NCI-H446 treated with DMSO at 0.1 percent for 48 hours (cell line): Measurements from ENCODE around the gene WFDC1.

Experiments used
- DNase-seq: peaks from one replicate; lab custom pipeline; 2025; lab: John Stamatoyannopoulos, UW

The WFDC1 gene

DNA sequence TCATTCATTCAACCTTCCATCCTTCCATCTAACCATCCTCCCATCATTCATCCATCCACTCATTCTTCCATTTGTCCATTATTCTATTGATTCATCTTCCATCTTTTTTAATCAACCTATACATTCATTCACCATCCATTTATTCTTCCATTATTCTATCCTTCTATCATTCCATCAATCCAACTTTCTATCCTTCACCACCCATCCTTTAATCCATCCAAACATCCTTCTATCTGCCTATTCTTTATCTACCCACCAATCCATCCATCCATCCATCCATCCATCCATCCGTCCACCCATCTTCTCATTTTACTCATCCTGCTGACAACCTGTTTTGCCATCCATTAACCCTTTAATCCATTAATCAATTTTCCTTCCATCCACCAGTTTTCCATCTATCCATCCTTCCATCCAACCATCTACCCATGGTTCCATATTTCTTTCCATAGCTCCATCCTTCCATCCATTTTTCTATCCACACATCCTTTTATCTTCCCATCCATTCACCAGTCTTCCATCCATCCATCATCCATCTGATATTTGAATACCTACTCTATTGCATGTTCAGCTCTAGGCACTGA, 21.8 kb upstream of the WFDC1 start:
- no peak for DNase-seq

DNA sequence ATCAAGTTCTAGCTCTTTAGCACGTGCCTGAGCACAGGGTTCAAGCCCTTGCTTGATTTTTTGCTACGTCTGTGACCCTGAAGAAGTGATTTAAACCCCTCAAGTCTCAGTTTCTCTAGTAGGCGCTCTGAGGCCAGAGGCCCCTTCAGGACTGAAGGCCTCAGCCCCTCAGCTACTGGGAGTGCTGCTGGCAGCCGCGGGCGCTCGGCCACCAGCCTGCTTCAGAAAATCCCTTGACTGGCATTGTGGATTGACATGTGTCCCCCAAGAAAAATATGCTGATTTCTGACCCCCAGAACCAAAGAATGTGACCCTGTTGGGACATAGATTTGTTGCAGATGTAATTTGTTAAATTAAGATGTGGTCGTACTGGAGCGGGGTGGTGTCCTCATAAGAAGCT, 20.2 kb upstream of the WFDC1 start:
- no peak for DNase-seq

DNA sequence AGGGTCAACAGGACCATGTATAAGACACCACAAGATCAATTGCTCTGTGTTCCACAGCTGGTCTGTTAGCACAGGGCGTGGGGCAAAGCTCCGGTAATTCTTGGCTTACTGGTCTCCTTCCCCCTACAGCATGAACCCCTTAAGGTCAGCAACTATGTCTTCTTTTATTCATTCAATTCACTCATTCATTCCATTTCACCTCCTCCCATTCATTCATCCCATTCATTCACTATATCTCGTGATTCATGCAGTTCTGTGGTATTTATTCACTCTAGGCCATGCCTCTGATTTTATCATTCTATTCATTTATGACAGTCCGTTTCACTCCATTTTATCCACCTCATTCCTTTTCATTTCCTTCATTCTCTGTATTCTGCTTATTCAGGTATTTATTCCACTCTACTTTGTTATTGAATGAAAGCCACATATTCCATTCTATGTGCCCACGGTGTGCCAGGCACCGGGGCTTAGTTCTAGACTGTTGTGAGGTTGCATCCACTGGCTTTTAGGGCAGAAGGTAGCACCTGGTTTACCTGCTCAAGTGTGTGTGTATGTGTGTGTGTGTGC, 19.0 kb upstream of the WFDC1 start:
- DNase-seq: no peak

DNA sequence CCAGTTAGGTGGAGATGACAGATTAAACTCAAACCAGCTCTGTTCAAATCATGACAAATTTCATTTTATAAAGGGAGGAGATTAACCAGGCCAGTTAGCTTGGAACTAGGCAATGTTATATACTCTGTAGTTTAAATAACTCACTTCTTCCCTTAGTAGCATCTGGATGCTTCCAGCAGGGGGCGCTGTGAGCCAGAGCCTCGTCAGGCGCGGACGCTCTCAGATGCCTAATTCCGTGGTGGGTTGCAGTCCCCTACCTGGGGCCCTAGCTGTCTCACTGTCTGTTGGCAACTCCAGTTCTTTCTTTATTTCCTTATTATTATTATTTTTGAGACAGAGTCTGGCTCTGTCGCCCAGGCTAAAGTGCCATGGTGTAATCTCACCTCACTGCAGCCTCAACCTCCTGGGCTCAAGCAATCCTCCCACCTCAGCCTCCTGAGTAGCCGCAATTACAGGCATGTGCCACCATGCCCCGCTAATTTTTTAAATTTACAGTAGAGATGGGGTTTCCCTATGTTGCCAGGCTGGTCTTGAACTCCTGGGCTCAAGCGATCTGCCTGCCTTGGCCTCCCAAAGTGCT, 17.3 kb upstream of the WFDC1 start:
- DNase-seq: no peak

DNA sequence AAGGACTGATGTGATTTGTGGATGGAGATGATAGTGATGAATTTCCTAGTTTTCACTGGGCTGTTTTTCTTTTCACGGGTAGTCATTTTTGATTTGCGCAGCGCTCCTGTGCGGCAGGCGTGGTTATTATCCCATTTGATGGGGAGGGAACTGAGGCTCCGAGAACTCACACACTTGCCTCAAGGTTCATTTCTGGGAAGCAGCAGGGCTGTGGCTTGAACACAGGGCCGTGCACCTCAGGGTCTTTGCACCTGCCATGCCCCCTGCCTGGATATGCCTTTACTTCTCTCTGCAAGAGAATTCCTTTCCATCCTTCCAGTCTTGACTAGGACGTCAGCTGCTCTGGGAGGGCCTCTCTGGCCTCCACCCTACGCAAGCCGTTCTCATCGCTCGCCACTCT, 16.3 kb upstream of the WFDC1 start:
- DNase-seq: no peak

DNA sequence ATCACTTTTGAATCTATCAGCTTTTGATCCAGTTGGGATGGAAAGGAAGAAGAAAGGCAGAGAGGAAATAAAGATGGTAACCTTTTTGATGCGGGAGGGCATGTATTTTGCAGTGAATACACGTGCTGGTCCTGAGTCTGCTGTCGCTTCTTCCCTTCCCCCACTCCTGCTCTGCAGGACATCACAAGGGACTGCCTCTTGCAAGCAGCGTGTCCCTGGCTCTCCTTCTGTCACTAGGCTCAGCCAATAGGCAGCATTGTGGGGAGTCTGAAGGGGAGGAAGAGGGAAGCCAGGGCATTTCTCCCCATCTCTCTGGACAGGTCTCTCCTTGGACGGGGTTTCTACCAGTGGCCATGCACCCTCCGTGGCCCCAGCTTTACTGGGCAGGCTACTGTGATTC, 15.7 kb upstream of the WFDC1 start:
- no peak for DNase-seq

DNA sequence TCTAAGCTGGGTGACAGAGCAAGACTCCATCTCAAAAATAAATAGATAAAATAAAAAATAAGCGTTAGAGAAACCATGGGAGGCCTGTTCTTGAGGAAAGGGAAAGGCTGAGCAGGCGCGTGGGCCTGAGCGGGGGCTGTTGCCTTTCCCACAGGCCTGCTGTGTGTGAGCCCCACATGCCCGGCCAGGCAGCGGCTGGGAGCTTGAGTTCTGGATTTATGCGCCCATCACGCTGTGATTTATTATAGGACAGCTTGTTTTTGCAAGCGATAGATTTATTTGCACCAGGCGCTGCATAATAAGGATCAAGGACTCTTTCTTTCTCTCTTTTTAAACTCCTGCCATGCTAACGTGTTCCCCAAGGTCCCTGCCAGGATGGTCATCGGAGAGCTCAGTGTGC, 14.8 kb upstream of the WFDC1 start:
- DNase-seq: no peak

DNA sequence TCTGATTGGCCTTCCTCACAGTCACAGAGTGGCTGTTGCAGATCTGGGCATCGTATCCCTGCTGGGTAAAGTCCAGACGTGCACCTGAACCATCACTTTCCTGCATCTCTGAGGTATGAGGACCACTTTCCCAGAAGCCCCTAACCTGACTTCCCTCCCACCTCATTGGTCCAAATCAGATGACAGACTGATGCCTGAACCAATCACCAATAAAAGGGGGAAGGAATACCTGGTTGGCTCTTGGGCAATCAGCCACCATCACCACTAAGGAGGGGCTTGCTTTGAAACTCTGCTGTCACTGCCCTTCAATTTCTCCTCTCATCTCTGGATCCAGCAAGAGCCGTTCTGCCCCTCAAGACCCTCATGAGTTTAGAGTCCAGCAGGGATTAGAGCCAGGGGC, 13.6 kb upstream of the WFDC1 start:
- no peak for DNase-seq

DNA sequence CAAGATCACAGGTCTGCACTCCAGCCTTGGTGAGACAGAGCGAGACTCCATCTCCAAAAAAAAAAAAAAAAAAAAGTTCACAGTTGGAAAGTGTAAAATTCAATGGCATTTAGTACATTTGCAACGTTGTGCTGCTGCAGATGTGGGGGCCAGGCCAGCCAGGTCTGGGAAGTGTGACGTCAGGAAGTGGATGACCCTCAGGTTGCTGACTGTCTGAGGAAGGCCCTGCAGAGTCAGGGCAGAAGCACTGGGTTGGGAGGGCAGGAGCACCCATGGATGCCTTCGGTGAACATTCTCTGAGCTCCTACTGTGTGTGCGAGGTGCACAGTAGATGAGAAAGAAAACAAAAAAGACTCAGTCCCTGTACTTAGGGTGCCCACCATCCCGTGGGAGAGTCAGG, 12.1 kb upstream of the WFDC1 start:
- no peak for DNase-seq

DNA sequence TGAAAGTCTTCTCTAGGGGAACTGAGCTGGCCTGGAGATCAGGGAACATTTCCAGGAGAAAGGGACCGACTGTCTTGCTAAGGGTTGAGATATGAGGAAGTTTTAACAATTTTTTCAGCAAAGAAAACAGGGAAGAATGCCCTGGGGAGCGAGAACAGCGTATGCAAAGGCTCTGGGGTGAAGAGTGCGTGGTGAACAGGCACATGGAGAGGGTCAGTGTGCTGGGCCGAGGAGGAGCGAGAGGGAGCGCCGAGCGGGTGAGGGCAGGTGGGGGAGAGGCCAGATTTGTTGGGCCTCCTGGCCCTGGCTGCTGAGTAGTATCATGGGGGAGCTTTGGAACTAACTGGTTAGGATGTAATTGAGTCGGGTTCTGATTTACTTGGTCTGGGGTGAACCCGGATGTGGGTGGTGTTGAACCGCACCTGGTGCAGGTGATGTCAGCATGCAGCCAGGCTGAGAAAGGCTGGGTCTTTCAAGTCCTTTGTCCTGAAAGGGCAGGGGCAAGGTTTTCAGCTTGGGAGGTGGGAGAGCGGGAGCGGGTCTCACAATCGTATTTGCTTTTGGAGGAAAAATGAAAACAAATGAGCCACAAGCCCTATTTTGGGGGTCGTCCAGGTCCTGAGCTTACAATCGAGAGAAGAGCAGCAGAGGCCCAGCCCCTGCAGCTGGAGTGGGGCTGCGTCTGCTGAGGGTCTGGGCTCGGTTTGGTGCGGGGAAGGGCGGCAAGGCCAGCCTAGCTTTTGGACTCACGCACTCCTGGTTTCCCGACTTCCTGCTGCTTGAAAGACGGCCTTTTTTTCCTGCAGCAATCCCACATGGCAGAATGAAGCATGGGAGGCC, 11.1 kb upstream of the WFDC1 start:
- DNase-seq: no peak

DNA sequence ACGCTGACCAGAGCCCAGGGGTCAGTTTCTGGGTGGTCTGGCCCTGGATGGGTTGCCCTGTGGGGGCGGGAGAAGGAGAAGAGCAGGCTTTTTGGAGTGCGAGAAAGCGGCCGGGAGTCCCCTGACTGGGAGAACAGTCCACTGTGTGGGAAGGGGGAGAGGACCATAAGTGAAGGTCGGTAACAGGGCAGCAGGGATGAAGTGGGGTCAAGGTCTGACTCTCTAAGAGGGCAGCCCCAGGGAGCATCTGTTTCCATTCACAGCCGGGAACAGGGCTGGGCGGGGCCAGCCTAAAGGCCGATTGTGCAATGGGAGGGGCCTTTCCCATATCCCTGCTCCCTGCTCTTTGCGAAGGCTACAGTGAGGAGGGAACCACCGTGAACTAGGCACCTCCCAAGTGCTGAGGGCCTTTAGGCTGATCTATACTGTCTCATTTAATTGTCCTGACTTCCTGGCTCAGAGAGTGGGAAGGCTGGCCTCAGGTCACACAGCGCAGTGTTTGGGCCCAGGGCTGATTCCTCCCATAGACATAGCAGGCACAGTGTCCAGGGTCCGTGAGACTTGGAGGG, 10.4 kb upstream of the WFDC1 start:
- DNase-seq: no peak

DNA sequence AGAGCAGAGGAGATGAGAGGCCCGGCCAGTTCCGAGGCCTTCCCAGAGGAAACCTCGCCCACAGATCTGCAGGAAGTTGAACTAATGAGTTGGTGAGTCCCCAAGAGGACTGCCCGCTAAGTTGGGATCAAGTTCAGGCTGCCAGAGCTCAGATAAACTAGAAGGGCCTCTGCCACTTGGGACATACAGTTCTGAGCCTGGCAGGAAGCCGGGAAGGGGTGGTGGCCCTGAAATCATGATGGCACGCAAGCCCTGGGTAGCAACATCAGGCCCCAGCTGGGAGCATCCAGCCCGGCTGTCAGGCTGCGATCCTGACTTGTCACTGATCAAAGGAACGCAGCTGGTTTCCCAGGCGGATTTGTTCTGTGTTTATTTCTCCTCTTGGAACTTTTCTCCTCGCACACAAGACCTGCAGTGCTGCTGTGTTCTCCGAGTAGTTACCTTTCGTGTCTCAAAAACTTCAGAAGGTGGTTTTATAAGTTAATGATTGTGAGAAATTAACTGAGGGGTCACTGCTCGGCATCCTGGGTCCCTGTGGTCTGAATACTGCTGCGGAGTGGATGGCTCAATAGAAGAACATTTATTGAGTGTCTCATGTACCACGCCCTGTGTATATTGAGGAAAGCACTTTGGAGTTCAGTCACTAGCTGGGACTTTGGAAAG, 8.0 kb upstream of the WFDC1 start:
- no peak for DNase-seq

DNA sequence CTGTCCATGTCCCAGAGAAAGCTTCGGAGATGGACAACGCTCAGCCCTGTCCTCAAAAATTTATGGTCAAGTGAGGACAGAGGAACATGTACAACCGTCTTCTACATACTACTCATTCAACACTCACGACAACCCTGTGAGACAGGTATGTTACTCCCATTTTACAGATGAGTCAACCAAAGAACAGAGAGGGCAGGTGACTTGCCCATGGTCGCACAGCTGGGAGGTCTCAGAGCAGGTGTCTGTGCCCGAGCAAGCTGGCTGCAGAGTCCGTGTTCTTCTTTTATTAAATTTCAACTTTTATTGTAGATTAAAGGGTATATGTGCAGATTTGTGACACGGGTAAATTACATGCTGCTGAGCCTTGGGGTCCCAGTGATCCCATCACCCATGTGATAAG, 5.8 kb upstream of the WFDC1 start:
- no peak for DNase-seq

DNA sequence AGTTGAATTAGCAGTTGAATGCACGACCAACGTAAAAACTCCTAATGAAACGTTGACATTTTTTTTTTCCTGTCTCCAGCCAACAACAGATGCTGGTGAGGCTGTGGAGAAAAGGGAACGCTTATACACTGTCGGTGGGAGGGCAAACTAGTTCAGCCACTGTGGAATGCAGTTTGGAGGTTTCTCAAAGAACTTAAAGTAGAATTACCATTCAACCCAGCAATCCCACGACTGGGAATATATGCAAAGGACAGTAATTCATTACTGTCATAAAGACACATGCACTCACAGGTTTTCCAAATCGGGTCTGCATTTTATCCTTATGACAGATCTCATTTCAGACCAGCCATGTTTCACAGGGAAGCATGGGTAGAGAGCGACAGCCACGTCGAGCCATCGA, 3.5 kb upstream of the WFDC1 start:
- no peak for DNase-seq

DNA sequence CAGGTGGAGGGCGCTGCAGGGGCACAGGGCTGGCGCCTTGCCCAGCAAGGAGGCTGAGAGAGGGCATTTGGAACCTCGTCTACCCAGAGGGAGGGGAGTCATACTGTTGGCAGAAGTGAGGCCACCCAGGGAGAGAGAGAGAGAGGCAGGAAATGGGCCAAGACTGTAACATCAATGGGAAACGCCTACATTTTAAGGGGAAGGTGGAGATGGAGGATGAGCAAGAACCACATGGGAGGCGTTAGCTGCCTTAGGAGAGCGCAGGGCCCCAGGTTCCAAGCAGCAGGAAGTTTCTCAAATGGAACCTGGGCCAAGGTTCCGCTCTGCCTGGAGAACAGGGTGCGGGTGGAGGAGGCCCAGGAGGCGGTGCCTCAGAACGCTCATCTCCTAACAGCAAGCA, 2.7 kb upstream of the WFDC1 start:
- no peak for DNase-seq

DNA sequence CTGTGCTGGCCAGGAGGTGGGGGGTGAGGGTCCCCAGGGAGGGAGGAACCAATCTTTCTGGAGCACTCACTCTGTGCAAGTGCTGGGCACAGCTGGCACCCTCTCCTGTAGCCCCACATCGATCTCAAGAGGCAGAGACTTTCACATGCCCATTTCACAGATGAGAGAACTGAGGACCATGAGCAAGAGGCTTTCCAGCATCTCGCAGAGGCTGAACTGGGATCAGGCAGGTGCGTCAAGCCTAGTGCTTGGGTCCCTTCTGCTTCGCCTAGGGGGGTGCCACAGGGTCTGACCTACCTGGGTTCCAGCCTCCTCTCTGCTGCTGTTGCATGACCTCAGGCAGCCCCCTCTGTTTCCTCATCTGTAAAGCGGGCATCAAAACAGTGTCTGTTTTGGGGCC, 1.3 kb upstream of the WFDC1 start:
- no peak for DNase-seq

DNA sequence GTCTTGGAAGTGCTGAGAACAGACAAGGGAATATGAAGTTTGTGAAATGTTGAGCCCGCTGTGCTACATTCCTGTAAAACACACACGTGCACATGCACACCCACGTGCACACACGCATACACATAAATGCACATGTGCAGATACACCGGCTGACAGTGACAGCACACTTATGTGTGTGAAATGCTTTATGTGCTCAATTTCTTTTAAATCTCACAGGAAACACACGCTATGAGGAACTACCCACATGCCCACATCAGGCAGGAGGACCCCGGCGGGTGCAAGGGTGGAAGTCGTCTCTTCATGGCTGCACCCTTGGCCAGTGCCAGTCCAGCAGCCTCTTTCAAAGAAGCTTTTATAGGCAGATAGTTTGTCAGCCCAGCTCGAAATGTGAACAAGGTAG, 561 bp upstream of the WFDC1 start:
- no peak for DNase-seq

DNA sequence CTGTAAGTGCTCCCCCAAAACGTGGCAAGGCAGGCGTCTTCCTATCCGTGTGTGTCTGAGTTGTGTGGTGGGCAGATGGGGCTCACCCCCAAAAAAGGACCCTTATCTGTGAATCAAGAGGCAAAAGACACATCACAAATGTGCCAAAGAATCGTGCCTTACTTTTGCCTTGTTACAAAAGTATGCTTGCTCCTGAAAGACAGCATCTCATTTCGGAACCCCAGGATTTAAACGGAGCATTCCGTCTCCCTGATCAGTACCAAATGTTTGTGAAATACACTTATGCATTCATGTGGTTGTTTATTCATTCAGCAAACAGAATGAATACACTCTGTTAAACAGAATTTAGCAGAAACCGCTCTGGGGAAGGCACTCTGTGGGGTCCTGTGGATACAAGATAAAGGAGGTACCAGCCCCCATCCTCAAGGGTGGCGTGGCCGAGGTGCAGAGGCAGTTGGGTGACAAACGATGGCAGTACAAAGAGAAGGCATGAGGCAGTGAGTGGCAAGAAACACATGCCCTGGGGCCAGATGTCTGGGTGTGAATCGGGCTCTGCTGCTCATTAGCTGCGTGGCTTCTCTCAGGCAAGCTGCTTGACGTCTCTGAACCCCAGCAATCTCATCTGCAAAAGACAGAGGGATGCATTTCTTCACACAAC, 654 bp downstream of the WFDC1 start:
- no peak for DNase-seq

DNA sequence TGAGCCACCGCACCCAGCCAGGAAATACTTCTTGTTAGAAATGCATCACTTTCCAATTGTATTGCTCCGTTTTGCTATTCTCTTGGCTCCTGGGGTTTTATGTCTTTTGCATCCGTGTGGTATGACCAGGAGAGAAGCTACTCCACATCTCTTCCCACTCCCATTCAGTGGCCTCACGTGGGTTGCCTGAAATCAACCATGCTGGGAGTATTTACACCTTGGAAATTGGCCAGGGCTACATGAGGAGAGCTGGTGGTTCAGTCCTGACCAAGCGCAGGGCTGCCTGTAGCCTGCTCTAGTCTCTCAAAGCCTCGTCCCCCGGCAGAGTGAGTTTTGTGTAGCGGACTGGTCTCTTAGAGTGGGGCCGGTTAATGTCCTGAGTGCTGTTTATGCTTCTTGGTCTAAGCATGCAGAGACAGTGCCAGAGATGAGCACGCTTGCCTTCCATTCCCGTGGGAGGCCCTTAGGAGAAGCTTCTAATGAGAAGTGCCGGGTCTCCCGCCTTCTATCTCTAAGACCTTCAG, 3.8 kb downstream of the WFDC1 start:
- DNase-seq: no peak

DNA sequence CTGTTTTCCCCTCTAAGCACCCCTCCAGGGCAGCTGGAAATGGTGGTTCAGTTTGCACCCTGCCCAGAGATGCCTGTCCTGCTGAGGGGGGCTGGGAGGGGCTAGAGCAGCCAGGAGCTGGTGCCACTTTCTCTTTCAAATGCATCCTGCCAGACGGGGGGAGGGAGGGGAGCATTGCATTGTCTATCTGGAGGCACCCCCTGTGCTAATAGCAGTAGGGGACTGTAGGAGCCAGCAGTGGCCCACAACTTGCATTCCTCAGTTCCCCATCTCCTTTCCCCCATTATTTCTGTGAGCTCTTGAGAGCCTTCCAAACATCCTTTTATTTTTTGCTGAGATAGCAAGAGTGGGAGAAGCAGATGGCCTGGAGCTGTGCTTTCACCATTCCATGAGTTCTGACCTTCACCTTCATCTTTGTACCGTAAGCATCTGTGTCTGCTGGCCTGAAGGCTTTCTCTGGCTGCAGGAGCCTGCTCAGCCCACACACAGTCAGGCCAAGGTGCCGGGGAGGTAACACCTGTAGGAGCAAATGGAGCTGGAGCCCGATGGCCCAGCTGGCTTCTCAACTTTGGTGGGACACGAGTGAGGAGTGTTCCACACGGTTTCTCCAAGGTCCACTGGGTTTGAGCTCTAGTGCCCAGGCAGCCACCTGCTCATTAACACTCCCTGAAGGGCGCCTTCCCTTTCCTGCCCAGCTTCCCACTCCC, 5.2 kb downstream of the WFDC1 start:
- no peak for DNase-seq
